GM23248 (cell line): ENCODE measurements around the gene NCF1. TPM values are rescaled to one million over a fixed set of nuclear protein-coding genes. Genes with fewer than 3 reads are reported as not detected.
"Not testable (repeated sequence)": the region's sequence is repeated elsewhere in the genome, so short reads cannot be mapped to it uniquely, and the experiment has no call there.

ENCODE experiments used
- DNase-seq: peaks from one replicate; pipeline ENCODE4 v3.0.0-alpha.2; 2015
- H2AFZ ChIP-seq: fragments of 200-600 bp; sonication (generic); 2 replicates; pipeline ENCODE4 v1.6.1; 2016; ENCODE audit warnings: antibody characterized with exemption
- H3F3A ChIP-seq: fragments of 200-600 bp; sonication (generic); 2 replicates; pipeline ENCODE4 v1.6.1; 2016; ENCODE audit warnings: mild to moderate bottlenecking, antibody characterized with exemption, mixed run types; ENCODE audit not compliant: insufficient read depth
- H3K27ac ChIP-seq: fragments of 200-600 bp; sonication (generic); 2 replicates; pipeline ENCODE4 v1.5.1; 2016; ENCODE audit warnings: mild to moderate bottlenecking
- H3K27me3 ChIP-seq: fragments of 200-600 bp; sonication (generic); replicated peaks from 2 replicates; pipeline ENCODE4 v1.6.1; 2016; ENCODE audit warnings: mild to moderate bottlenecking; ENCODE audit not compliant: insufficient read depth
- H3K36me3 ChIP-seq: fragments of 200-600 bp; sonication (generic); 2 replicates; pipeline ENCODE4 v1.6.1; 2016; ENCODE audit warnings: low read depth, mild to moderate bottlenecking
- H3K4me1 ChIP-seq: fragments of 200-600 bp; sonication (generic); 2 replicates; pipeline ENCODE4 v1.6.1; 2016; ENCODE audit warnings: mild to moderate bottlenecking; ENCODE audit not compliant: insufficient read depth
- H3K4me2 ChIP-seq: fragments of 200-600 bp; sonication (generic); one replicate; pipeline ENCODE4 v1.6.1; 2016; ENCODE audit warnings: mild to moderate bottlenecking; ENCODE audit not compliant: unreplicated experiment
- H3K4me3 ChIP-seq: fragments of 200-600 bp; sonication (generic); 2 replicates; pipeline ENCODE4 v1.5.1; 2016; ENCODE audit warnings: mild to moderate bottlenecking
- H3K79me2 ChIP-seq: fragments of 200-600 bp; sonication (generic); 2 replicates; pipeline ENCODE4 v1.6.1; 2016; ENCODE audit warnings: mild to moderate bottlenecking; ENCODE audit not compliant: insufficient read depth
- H3K9ac ChIP-seq: fragments of 200-600 bp; sonication (generic); 2 replicates; pipeline ENCODE4 v1.6.1; 2016; ENCODE audit warnings: mild to moderate bottlenecking
- H3K9me2 ChIP-seq: fragments of 200-600 bp; sonication (generic); 2 replicates; pipeline ENCODE4 v1.6.1; 2016; ENCODE audit warnings: mixed run types, mild to moderate bottlenecking, moderate library complexity; ENCODE audit not compliant: insufficient read depth
- H3K9me3 ChIP-seq: fragments of 200-600 bp; sonication (generic); one replicate; pipeline ENCODE4 v1.6.1; 2017; ENCODE audit warnings: low read depth
- H4K20me1 ChIP-seq: fragments of 200-600 bp; sonication (generic); 2 replicates; pipeline ENCODE4 v1.6.0; 2016; ENCODE audit not compliant: insufficient read depth
- whole genome bisulfite sequencing, 2 experiments: methylation state at CpG; one replicate each; pipeline ENCODE4 v1.1.6; 2015 to 2017; ENCODE audit warnings: low lambda C conversion rate in 2 of 2, low coverage in 1 of 2; ENCODE audit errors: missing lambda C conversion rate in 2 of 2; 5-methylcytosine and 5-hydroxymethylcytosine counted together
- in situ Hi-C: fragments of 300-500 bp; cut with MboI; formaldehyde crosslinking; loops from 2 replicates; pipeline ENCODE4 v1.15.0; 2020
- polyA plus RNA-seq: library from polyadenylated mRNA; unstranded; fragments of >200 nt; fragmentation: Nextera tagmentation; extraction: Ambion mirVana; gene quantifications from 2 replicates; pipeline ENCODE4 v1.2.1, GENCODE V29; 2016
- total RNA-seq: library from RNA; depleted of rRNA; stranded (reverse); fragments of >200 nt; shearing (Covaris generic); gene quantifications from 2 replicates; pipeline ENCODE4 v1.2.3, GENCODE V29; 2014

The NCF1 gene
- total and polyA plus RNA-seq, 2 experiments from 2014 or later: not detected

DNA sequence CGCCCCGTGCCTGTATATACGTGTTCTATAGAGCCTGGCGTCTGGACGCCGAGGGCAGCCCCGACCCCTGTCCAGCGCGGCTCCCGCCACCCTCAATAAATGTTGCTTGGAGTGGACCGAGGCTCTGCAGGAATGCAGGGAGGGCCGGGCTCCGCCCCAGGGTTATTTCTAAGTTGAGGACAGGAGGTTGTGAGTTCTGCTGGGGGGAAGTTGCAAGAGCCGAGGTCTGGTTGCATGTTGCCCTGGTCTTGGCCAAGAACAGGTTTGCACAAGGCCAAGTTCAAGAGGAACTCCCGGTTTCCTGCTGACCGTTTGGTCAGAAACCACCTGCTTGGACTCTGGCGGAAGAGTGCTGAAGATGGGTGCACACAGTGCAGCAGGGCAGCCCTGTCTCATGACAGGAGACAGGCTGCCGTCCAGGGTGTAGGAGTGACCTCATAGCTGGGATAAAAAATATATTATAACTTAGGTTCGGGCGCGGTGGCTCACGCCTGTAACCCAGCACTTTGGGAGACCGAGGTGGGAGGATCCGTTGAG lies 15.5 kb downstream of the NCF1 start:
- DNase-seq: not testable (repeated sequence)
- 19 to 21% methylated on average over 3 of the region's 24 CpGs for WGBS, 2 experiments

DNA sequence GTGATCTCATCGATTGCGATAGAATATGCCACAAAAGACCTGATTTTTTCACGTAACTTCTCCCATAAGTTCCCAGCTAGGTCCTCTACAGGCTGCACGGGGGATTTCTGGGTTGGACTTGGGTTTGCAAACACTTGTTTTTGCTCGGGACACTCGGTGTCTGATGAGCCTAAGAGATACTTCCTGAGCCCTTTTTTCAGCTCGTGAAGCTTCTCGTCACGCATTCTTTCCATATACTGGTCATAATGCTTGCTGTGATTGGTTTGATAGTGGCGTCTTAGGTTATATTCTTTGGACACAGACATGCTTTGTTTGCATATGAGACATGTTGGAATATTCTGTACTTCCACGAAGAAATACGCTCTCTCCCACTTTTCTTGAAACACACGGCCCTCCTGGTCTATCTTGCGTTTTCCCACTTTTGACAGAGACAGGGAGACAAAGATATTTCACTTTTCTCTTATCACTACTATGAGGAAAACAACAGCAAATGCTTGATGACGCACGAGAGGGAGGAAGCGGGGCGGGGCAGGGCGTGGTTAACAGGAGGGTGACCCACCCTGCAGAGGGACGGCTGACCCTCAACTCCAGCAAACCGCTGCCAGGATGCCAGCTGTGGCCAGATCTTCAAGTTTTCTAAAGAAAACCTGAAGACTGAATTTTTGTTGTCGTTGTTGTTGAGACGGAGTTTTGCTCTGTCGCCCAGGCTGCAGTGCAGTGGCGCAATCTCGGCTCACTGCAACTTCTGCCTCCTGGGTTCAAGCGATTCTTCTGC lies 24.2 kb downstream of the NCF1 start:
- in situ Hi-C loops, H4K20me1 ChIP-seq, H3F3A ChIP-seq, H3K4me1 ChIP-seq, H3K36me3 ChIP-seq, H2AFZ ChIP-seq, H3K9ac ChIP-seq, H3K79me2 ChIP-seq, H3K4me3 ChIP-seq, H3K27me3 ChIP-seq, H3K27ac ChIP-seq, DNase-seq, H3K9me3 ChIP-seq, H3K9me2 ChIP-seq, H3K4me2 ChIP-seq: not testable (repeated sequence)
- WGBS, 2 experiments: 96 to 100% methylated on average over 6 to 16 of the region's 27 CpGs

More for the DNA sequence above, 15.5 kb downstream of the NCF1 start:
- H3K27me3 ChIP-seq, H3K4me1 ChIP-seq, H2AFZ ChIP-seq, H3F3A ChIP-seq, H3K27ac ChIP-seq, H3K4me2 ChIP-seq, H3K36me3 ChIP-seq, H3K9ac ChIP-seq, H3K9me3 ChIP-seq, H3K79me2 ChIP-seq, in situ Hi-C loops, H3K9me2 ChIP-seq, H4K20me1 ChIP-seq, H3K4me3 ChIP-seq: not testable (repeated sequence)

DNA sequence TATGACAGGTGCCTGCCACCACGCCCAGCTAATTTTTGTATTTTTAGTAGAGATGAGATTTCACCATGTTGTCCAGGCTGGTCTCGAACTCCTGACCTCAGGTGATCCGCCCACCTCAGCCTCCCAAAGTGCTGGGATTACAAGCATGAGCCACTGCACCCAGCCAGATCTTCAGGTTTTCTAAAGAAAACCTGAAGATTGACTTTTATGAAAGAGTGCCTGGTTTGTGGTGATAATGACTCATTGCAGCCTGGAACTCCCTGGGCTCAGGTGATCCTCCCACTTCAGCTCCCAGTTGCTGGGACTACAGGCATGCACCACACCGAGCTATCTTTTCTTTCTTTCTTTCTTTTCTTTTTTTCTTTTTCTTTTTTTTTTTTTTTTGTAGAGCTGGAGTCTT lies 24.8 kb downstream of the NCF1 start:
- H3K9me3 ChIP-seq, H4K20me1 ChIP-seq, H3K9me2 ChIP-seq, H3K4me3 ChIP-seq, H3K36me3 ChIP-seq, H3K9ac ChIP-seq, H3F3A ChIP-seq, in situ Hi-C loops, H3K4me2 ChIP-seq, DNase-seq, H3K79me2 ChIP-seq, H2AFZ ChIP-seq, H3K27ac ChIP-seq, H3K4me1 ChIP-seq, H3K27me3 ChIP-seq: not testable (repeated sequence)
- 88% methylated on average over 1 of the region's 4 CpGs; no CpG with 5 or more reads in 1 of the 2 experiments for WGBS, 2 experiments

DNA sequence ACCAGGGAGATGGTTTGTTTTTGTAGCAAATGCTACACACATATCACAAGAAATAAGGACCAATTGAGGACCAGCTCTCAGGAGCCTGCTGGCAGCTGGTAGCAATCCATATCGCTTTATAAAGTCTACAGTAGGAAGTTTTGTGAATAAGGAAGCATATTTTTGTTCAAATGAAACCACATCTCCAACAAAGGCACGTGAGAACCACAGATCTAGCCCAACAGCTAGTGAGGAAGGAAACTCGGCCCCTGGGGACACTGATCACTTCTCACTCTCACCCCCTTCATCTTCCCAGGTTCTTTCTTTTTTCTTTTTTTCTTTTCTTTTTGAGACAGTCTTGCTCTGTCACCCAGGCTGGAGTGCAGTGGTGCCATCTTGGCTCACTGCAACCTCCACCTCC lies 42.1 kb downstream of the NCF1 start:
- no CpG with 5 or more reads among the region's 3 CpGs for WGBS, 2 experiments
- H3F3A ChIP-seq, H3K9ac ChIP-seq: not testable (repeated sequence)

DNA sequence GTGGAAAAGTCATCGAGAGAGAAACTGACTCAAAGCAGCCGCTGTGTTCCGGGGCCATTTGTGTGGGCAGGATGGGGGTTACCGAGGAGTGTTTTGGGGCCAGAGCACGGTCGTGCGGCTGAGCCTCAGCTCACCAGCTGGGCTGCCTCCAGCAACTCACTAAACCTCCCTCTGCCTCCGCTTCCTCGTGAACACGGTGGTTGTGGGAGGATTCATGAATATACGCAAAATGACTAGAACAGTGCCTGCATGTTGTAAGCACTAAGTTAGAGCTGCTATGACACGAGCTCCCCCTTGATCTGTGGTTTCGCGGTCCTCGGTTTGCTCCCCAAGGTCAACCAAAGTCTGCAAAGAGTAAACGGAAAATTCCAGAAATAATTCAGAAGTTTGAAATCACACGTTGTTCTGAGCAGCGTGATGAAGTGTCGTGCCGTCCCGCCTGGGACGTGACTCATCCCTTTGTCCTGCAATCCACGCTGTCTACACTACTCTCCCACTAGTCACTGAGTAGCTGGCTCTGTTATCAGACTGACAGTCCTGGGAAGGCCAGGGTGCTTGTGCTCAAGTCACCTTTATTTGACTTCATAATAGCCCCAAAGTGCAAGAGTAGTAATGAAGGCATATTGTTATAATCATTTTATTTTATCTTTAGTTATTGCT lies 46.5 kb downstream of the NCF1 start:
- in situ Hi-C loops: not testable (repeated sequence)
- no CpG with 5 or more reads among the region's 23 CpGs for WGBS, 2 experiments

More for the DNA sequence above, 42.1 kb downstream of the NCF1 start:
- H3K36me3 ChIP-seq, H2AFZ ChIP-seq, H3K9me3 ChIP-seq, H3K9me2 ChIP-seq, H3K4me1 ChIP-seq, DNase-seq, H3K4me3 ChIP-seq, H3K4me2 ChIP-seq, H3K27ac ChIP-seq, H3K27me3 ChIP-seq, in situ Hi-C loops, H4K20me1 ChIP-seq, H3K79me2 ChIP-seq: not testable (repeated sequence)

DNA sequence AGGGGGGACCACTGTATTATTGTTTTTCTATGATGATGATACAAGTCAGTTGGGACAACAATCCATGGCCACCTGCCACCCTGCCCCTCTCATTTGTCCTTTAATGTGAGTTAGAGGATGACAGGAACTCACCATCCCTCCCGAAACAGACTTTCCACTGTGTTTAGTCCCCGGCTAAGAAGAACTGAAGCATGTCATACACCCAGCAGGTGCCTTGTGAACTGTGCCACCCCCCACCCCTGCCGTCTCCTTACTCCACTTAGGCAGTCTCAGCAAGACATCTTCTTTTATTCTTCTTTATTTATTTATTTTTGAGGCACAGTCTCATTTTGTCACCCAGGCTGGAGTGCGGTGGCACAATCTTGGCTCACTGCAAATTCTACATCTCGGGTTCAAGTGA lies 47.4 kb downstream of the NCF1 start:
- in situ Hi-C loops: not testable (repeated sequence)
- no CpG with 5 or more reads among the region's 5 CpGs for WGBS, 2 experiments

More for the DNA sequence above, 46.5 kb downstream of the NCF1 start:
- H2AFZ ChIP-seq, H3K27me3 ChIP-seq, H4K20me1 ChIP-seq, H3K27ac ChIP-seq, H3K36me3 ChIP-seq, H3K9ac ChIP-seq, H3K4me3 ChIP-seq, H3F3A ChIP-seq, H3K79me2 ChIP-seq, DNase-seq, H3K9me2 ChIP-seq, H3K4me1 ChIP-seq, H3K9me3 ChIP-seq, H3K4me2 ChIP-seq: not testable (repeated sequence)

DNA sequence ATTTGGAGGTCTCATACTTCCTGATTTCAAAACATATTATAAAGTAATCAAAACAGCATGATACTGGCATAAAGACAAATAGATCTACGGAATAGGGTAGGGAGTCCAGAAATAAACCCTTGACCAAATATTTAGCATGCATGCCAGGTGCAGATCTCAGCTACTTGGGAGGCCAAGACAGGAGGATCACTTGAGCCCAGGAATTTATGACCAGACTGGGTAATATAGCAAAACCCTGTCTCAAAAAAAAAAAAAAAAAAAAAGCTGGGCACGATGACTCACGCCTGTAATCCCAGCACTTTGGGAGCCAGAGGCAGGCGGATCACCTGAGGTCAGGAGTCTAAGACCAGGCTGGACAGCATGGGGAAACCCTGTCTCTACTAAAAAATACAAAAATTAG lies 56.1 kb downstream of the NCF1 start:
- H3K36me3 ChIP-seq, H3K4me2 ChIP-seq, H3K79me2 ChIP-seq, H4K20me1 ChIP-seq, H3K27ac ChIP-seq, in situ Hi-C loops, H3F3A ChIP-seq, H2AFZ ChIP-seq, H3K9me2 ChIP-seq, H3K27me3 ChIP-seq, DNase-seq, H3K4me3 ChIP-seq, H3K4me1 ChIP-seq, H3K9ac ChIP-seq, H3K9me3 ChIP-seq: not testable (repeated sequence)
- 12 to 30% methylated on average over 1 to 4 of the region's 4 CpGs for WGBS, 2 experiments

More for the DNA sequence above, 47.4 kb downstream of the NCF1 start:
- not testable (repeated sequence) for H3K36me3 ChIP-seq, H2AFZ ChIP-seq, H3F3A ChIP-seq, H3K27me3 ChIP-seq, H3K4me3 ChIP-seq, H3K79me2 ChIP-seq, H3K4me2 ChIP-seq, H3K4me1 ChIP-seq, H4K20me1 ChIP-seq, H3K9me3 ChIP-seq, H3K9me2 ChIP-seq, DNase-seq, H3K27ac ChIP-seq, H3K9ac ChIP-seq
